Prostate gland (tissue), 2 donors: Measurements from ENCODE around the gene MPZL3.

Experiments
- CTCF ChIP-seq, 4 experiments: fragments of 200-600 bp in 2 of 4; fragments of 450-650 bp in 2 of 4; sonication (generic) in 2 of 4; IDR thresholded peaks; 1 replicate in 3 of 4; 2 replicates in 1 of 4; pipeline ENCODE4 v1.5.1; 2016 to 2019; ENCODE audit warnings: antibody characterized with exemption in 4 of 4, mild to moderate bottlenecking in 2 of 4, moderate library complexity in 2 of 4
- POLR2AphosphoS5 ChIP-seq: sonication (generic); formaldehyde crosslinking; IDR thresholded peaks from one replicate; pipeline ENCODE4 v1.6.1; 2017; ENCODE audit warnings: antibody characterized with exemption

GRCh38 chr11:118212131-118212725 lies 39.9 kb downstream of the MPZL3 start:
- TF ChIP-seq CTCF (IDR thresholded peaks at IDR 0.05) (no peak), POLR2AphosphoS5 (no peak)
